Activated CD8-positive, alpha-beta memory T cell treated with anti-CD3 and anti-CD28 coated beads for 24 hours (primary cell): ENCODE measurements around the gene GRM5.
A peak's percentile ranks its signal among the peaks of the same experiment; 100 is the strongest.

Source experiments
- DNase-seq: peaks from one replicate; pipeline ENCODE4 v3.0.0-alpha.2; 2020

GRM5 gene

GRCh38 chr11:88603091-88603867, 462.5 kb downstream of the GRM5 start:
- no peak for DNase-seq

GRCh38 chr11:88597387-88597786, 468.4 kb downstream of the GRM5 start:
- DNase-seq = no peak

GRCh38 chr11:88596786-88597185, 469.0 kb downstream of the GRM5 start:
- DNase-seq = no peak

- DNase-seq = no peak
Measured at GRCh38 chr11:88594274-88594950, 471.4 kb downstream of the GRM5 start.

GRCh38 chr11:88590361-88590760, 475.4 kb downstream of the GRM5 start:
- no peak for DNase-seq

GRCh38 chr11:88583251-88583650, 482.5 kb downstream of the GRM5 start:
- DNase-seq = no peak

- no peak for DNase-seq
Measured at GRCh38 chr11:88579466-88579865, 486.3 kb downstream of the GRM5 start.

GRCh38 chr11:88576741-88577140, 489.0 kb downstream of the GRM5 start:
- no peak for DNase-seq

GRCh38 chr11:88575916-88576315, 489.9 kb downstream of the GRM5 start:
- DNase-seq = no peak

- DNase-seq = no peak
Measured at GRCh38 chr11:88569342-88569741, 496.4 kb downstream of the GRM5 start.

GRCh38 chr11:88555829-88556202, 510.0 kb downstream of the GRM5 start:
- DNase-seq = no peak

GRCh38 chr11:88555018-88555828, 510.6 kb downstream of the GRM5 start:
- no peak for DNase-seq

GRCh38 chr11:88553204-88553603, 512.6 kb downstream of the GRM5 start:
- no peak for DNase-seq

GRCh38 chr11:88552379-88553062, 513.3 kb downstream of the GRM5 start:
- peak; percentile 72 for DNase-seq

- no peak for DNase-seq
Measured at GRCh38 chr11:88544656-88545280, 521.0 kb downstream of the GRM5 start.

- peak; percentile 89 for DNase-seq
Measured at GRCh38 chr11:88543902-88544655, 521.7 kb downstream of the GRM5 start.

GRCh38 chr11:88541006-88541405, 524.8 kb downstream of the GRM5 start:
- no peak for DNase-seq

GRCh38 chr11:88538098-88538497, 527.7 kb downstream of the GRM5 start:
- DNase-seq = no peak

GRCh38 chr11:88537613-88538012, 528.2 kb downstream of the GRM5 start:
- no peak for DNase-seq

GRCh38 chr11:88536616-88537265, 529.0 kb downstream of the GRM5 start:
- no peak for DNase-seq

GRCh38 chr11:88535916-88536547, 529.8 kb downstream of the GRM5 start:
- DNase-seq = no peak
